DMS153 treated with DMSO at 0.1 percent for 48 hours (cell line): ENCODE measurements around the gene UGT1A4.

Experiments used
- DNase-seq: peaks from one replicate; lab custom pipeline; 2025; ENCODE audit not compliant: unreplicated experiment; lab: John Stamatoyannopoulos, UW

UGT1A4 gene

DNA sequence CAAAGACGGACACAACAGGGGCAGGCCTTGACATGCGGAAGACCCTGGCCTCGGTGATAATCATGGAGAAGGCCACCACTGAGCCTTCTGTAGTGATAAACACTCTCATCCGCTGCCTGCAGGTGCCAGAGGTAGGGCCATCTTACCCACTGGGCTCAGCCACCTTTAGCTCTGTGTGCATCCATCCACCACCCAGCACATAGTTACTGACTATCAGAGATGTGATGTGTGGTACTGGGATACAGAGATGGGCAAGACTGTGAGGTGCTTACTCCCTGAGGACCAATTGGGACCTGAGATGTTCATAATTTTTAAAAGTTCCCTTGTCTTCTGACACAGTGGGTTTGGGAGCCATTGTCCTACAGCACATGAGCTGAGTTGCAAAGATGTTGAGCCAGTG lies 61.2 kb downstream of the UGT1A4 start:
- no peak for DNase-seq

DNA sequence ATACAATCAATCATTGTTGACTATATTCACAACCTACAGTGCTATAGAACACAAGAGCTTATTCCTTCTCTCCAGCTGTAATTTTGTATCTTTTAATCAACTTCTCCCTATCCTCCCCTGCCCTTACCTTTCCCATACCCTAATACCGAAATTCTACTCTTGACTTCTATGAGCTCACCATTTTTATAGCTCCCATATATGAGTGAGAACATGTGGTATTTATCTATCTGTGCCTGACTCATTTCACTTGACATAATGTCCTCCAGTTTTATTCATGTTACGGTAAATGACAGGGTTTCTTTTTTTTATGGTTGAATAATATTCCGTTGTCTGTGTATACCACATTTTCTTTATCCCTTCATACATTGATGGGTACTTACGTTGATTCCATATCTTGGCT lies 62.2 kb downstream of the UGT1A4 start:
- DNase-seq, result no peak

DNA sequence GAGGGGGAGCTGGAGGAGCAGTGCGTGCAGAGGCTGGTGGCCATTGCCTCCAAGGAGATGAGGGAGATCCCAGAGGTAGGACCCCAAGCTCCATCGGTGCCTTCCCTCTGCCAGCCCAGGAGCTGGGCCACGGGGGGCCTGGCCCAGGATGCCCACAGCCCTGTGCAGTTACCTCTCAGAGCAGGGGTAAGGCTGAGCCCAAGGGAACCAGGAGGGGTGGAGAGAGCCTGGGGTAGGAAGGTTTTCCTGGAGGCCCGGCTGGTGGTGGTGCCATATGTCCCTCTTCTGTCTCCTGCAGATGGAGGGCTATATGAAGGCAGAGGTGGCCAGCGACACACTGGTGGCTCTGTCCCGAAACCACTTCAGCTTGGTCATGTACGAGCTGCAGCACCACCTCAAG lies 71.0 kb downstream of the UGT1A4 start:
- DNase-seq, result no peak

DNA sequence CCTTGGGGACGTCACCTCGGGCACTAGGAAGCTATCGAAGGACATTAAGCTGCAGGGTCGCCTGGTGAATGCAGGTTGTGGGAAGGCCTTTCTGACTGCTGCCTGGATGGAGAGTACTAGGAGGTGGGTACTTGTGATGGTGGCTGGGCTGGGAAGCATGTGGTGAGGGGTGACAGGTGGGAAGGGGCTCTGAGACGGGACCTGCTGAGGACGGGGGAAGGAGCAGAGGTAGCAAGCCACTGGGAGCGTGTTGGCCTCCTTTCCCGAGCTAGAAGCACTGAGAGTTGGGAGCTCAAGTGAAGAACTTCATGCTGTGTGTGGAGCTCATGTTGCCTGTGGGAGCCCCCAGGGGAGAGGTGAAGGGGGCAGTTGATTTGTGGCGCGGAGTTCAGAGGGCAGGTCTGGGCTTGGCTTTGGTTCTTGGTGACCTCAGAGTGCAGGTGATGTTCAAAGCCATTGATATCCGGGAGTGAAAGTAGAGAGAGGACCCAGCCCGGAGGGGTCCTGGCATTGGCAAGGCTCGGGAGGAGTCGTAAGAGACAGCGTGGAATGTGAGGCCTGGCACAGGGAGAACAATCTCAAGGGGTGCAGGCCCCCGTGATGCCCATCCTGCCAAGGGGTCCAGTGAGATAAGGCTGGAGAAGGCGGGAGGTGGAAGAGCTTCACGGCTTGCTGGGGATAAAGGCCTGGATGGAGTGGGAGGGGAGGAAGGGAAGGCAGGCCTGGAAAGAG lies 72.8 kb downstream of the UGT1A4 start:
- DNase-seq, result no peak

DNA sequence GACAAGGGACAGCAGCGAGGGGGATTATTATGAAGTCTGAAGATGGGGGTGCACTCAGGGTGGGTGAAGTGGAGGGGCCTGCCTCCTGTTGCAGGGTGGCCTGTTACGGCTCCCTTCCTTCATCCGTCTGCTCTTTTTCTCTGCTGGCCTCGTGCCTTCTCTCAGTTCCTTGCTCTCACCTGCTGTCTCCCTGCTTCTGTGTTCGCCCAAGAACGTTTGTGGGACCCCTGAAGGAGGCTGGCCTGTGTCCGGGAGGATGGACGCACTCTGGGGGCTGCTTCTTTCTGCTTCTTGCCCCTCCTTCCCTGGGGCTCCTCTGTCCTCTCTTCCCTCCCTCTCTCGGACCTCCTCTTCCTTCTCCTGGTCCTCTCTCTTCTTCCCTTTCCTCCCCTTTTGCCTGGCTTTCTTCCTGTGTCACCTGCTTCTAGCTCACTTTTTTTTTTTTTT lies 73.4 kb downstream of the UGT1A4 start:
- no peak for DNase-seq

DNA sequence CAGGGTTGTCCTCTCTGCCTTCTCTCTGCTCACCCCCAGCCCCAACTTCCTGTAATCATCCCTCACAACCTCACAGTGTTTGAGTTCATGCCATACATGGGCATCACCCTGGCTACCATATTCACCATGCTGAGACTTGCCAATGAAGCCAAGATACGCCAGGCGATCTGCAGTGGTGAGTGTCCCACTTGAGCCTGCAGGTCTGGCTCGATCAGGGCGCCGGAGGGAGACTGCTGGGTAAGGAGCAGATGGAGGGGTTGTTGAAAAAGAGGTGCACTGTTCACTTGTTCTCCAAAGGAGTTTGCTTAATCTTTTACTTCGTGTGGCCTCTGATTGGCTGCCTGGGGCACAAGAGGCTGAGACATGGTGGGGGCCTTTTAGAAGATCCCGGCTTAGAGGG lies 74.2 kb downstream of the UGT1A4 start:
- DNase-seq, result no peak

DNA sequence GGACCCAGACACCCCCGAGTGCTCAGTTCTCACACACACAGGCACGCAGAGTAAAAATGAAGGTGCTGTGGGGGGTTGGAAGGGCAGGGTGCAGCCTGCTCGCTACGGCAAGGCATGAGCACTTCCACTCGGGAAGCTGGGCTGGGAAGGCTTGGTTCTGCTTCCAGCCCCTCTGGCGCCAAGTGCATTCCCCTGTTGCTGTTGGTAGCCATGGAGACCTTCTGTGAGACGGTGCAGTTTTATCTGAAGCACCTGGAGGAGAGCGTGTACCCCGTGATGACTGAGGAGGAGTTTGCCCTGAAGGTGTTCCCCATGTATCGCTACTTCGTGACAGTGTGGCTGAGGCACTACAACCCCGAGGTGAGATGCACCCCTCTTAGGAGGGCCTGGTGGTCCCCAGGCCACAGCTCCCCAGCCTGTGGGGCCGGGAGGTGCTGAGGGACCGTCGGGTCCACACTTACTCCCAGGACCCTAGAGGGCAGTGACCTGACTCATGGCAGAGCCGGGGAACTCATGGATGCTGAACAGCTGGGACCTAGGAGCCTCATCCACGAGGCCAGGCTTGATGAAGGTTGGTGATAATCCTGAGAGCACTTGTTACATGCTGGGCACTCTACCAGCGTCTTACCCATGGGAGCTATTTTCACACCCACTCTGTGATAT lies 75.1 kb downstream of the UGT1A4 start:
- no peak for DNase-seq

DNA sequence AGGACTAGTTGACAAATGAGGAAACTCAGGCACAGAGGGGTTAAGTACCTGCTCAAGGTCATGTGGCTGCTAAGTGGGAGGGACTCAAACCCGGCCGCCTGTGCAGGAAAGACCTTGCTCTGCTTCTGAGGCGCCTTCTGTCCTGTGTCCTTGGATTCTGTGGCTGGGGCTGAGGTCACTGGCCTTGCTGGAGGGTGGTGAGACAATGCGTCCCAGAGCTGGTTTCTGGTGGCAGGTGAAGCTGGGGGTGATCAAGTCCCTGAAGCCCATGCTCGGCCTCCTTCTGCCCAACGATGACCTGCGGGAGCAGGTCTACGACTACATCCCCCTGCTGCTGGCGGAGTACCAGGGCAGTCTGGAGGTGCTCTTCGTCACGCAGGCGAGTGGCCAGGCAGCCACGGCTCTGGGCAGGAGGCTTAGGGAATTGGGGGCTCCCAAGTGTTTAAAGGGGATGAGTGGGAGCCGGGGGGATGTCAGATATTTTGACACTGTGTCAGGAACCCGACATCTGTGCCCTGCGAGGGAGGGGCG lies 75.7 kb downstream of the UGT1A4 start:
- no peak for DNase-seq

DNA sequence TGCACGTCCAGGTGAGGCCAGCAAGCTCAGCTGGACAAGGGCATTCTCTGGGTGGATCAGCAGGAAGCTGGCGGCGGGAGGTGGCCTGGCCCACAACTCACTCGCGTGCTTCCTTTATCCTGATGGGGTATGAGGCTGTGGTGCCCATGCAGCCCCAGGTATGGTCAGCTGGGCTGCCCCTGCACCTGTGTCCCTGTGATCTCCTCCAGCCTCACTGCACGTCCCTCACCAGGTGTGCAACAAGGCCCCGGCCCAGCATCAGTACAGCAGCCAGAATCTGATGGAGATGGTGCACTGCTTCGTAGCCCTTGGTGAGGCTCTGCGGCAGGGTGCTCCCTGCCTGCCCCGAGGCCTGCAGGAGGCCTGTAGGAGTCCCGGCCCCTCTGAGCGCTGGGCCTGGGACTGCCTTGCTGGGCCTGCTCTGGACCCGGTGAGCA lies 77.2 kb downstream of the UGT1A4 start:
- DNase-seq, result no peak

DNA sequence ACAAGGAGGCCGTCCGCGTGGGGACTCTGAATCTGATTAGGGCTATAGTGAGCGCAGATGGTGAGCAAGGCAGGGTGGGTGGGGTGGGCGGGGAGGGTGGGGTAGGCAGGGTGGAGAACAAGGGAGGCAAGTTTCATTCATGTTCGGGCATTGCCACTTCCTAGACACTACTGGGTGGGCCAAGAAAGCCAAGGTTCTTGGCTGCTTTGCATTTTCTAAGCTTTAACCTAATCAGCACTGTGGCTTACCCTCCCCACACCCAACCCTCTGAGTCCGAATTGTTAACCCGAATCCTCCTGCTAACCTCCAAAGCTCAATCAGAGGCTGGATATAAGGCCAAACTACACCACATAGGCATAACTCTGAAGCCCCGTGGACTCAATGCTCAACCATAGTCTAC lies 77.7 kb downstream of the UGT1A4 start:
- no peak for DNase-seq

DNA sequence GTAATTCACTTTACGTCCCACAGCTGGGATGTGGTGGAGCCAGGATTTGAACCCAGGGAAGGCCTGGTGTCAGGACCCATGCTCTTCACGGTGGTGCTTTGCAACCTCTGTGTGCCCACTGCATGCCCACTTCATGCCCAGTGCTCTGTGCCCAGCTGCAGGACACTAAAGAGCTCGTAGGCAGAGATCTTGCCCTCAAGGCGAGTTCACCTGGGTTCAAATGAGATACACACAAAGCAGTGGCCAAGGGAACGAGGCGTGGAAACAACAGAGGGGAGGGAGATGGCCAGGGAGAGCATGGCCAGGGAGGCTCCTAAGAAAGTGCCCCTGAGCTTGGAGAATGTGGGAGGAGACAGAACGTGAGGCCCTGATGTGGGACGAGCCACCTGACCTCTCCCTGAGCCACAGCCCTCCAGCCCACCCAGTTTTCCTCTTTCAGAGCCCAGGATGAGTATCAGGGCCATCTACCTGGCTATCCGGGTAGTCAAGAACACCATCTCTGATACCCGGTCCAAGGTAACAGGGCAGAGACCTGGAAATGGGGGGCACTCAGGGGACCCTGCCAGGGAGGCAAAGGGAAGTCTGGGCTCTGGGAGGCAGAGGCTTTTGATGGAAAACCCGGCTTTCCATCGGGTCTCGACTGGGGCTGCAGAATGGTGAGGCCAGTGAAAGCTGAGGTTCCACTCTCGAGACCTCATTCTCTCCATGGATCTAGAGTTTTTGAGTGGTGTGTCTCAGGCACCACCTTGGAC lies 80.0 kb downstream of the UGT1A4 start:
- no peak for DNase-seq

DNA sequence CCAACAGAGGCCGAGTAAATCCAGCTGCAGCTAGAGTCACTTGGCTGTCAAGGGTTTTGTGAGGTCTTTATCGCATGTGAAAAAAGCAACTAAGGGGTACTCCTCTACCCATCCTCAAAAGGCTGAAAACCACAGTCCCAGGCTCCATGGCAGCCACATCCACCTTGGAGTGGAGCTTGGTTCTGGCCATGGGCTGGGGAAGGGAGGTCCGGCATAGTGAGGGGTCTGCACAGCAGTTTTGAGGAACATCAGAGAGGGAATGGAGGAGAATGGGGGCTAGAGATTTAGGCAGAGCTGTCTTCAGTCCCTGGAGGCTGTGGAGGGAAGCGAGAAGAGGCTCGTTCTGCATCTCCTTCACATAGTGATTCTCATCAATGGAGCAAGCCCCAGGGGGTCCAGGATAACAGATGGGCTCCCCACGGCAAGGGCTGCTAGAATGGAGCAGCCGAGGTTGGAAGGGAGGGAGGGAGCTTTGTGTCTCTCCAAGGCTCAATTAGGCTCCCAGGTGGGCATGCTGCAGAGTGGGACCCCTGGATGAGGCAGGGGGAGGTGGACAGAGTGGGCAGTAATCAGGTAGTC lies 80.6 kb downstream of the UGT1A4 start:
- DNase-seq, result no peak

DNA sequence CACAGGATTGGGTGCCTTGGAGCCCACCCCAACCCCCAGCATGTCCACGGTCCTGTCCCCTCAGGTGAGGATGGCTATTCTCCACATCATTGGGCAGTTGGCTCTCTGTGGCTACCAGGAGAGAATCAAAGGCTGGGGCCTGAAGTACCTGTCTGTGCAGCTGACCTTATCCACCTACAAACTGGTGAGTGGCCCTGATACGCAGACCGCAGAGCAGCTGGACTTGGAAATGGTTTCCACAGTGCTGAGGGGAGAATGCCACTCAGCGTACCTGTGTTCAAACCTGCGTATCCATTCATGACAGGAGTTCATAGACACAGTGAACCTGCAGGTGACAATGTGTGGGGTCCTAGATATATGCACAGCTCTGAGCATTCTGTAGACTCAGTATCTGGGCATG lies 81.2 kb downstream of the UGT1A4 start:
- DNase-seq, result no peak

DNA sequence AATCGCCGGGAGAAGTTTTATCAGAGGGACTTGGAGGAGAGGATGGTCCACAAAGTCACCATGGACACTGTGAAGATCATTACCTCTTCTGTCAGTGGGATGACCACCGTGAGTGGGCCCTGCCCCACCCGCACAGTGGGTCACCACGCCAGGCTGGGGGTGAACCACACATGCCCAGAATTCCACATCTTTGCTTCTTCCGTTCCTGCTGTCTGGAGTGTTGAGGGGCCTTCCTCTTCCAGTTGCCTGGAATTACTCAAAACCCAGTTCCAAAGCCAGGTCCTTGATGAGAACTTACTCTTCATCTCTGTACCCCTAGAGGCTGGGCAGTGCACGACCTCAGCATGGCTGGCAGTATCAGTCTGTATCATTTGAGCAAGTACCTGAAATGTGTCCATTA lies 81.7 kb downstream of the UGT1A4 start:
- DNase-seq, result no peak

DNA sequence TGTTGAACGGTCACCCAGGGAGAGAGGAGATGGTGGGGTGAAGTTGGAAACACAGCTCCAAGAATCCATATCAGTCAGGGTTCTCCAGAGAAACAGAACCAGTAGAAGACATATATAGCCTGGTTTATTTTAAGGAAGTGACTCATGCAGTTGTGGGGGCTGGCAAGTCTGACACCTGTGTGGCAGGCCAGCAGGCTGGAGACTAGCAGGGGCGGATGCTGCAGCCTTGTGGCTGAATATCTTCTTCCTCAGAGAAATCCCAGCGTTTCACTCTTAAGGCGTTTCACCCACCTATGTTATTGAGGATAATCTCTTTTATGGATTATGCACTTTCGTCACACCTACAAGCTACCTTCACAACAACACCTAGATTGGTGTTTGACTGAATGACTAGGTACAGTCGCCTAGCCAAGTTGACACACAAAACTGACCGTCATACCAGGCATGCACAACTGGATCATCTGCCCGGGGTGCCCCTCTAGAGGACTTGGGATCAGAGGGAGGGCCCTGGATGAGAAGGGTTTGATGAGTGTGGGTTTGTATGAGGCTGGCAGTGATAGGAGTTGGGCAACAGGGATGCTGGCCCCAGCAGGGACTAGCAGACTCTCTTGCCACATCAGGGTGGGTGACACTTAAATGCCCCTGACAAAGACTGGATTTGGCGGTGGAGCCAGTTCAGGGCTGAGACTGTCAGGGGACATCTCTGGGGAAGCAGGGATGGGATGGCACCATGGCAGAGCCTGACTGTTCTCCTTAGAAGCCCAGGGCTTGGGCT lies 83.0 kb downstream of the UGT1A4 start:
- no peak for DNase-seq

DNA sequence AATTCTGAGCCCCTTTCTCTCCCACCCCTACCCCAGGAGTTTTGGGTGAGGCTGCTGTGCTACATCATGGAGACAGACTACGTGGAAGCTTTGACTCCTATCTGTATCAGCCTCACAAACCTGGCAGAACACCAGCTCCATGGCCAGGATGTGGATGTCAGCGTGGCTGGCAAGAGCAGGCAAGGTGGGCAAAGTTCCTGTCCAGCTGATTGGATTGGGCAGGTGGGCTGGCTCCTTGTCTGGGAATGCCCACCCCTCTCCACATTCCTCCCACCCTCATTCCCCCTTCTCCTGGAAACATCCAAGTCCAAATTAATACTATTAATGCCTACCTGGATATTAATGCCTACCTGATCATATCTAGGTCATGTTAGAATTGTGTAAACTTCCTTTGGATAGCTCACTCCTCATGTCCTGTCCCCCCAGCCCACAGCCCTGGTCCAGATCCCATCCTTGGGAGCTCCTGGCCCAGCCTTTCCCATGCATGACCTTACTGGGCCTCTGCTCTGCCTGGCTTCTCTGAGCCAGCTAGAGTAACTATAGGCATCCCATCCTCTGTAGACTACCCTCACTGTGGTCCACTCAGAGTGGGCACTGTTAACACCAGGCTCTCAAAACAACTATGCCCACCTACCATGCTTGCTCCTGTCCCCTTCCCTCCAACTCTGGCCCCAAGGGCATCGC lies 83.7 kb downstream of the UGT1A4 start:
- DNase-seq, result no peak

DNA sequence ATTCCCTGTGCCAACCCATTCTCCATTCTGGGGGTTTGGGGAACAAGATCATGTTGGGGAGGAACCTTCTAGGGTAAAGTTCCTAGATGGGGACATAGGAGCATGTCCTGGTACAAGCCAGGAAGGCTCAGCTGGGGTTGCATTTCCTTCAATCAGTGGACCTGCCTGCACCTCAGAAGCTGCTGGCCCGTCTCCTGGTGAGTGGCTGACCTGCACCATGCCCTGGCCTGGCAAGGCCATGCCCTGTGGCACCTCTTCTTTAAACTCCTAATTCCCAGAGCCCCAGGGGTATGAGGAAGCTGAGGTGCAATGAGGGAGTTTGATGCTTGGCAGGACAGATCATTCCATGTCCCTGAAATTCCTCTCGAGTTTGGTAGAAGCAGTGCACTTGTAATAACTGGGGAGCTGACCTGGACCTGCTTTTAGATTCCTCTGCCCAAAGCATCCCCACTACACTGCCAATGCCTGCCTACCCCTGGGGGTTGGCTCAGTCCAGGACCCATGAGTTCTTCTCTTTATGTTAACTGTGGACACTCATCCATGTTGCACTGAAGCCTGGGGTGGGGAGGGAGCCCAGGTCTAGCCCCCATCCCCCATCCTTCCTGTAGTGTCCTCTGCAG lies 84.9 kb downstream of the UGT1A4 start:
- DNase-seq, result no peak

DNA sequence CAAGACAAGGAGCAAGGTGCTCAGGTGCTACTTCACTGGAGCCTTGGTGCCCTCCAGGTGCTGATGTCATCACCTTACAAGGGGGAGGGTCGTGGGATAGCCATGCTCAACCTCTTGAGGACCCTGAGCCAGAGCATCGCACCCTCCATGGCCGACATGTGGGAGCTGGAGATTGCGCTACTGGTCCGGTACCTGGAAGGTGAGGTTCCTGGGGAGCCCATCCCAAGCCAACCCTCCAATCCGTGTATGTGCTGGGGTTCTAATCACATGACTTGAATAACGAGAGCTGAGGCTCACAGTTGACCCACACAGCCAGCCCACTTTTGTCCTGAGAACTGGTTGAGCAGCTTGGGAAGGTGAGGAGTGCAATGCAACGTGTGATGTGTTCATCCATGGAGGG lies 85.5 kb downstream of the UGT1A4 start:
- no peak for DNase-seq

DNA sequence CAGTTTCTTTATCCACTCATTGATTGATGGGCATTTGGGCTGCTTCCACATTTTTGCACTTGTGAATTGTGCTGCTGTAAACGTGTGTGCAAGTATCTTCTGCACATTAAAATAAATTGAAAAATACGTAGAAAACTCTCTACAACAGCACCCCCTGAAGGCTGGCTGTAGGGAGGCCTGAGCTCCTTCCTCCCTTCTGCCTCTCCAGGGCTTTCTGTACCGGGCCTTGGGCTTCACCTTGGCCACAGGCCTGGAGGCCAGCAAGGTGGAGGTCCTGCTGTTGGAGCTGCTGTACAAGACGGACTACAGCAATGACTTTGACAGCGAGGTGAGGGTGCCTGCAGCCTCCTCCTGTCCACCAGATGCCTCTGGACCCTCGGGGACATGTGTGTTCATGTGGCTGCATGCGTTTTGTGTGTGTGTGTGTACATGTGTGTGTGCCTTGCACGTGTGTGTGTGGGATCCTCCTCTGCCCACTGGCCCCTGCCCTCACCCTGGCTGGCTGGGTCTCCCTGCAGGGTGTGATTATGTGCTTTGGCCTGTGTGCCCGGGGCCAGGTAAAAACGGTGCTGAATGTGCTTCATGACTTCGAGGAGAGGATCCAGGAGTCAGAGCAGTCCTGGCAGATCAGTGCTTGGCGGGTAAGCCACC lies 88.8 kb downstream of the UGT1A4 start:
- no peak for DNase-seq
